GM21825 (cell line): ENCODE data around the gene GOLGA3.
"Not testable (repeated sequence)": the region's sequence is repeated elsewhere in the genome, so short reads cannot be mapped to it uniquely, and the experiment has no call there.

ENCODE experiments used
- ATAC-seq: cut with Tn5 transposase; IDR thresholded peaks from one replicate; pipeline ENCODE4 v1.9.1; 2021; ENCODE audit warnings: mild to moderate bottlenecking, moderate library complexity; ENCODE audit not compliant: unreplicated experiment

The GOLGA3 gene

DNA sequence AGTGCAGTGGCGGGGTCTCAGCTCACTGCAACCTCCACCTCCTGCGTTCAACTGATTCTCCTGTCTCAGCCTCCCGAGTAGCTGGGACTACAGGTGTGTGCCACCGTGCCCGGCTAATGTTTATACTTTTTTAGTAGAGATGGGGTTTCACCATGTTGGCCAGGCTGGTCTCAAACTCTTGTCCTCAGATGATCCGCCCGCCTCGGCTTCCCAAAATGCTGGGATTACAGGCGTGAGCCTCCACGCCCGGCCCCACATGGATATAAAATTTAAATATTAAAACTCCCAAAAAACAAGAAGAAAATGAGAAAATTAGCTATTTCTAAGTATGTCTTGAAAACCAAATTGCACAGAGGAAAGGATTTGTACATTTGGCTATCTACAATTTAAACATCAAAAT, 16.0 kb upstream of the GOLGA3 start:
- not testable (repeated sequence) for ATAC-seq

DNA sequence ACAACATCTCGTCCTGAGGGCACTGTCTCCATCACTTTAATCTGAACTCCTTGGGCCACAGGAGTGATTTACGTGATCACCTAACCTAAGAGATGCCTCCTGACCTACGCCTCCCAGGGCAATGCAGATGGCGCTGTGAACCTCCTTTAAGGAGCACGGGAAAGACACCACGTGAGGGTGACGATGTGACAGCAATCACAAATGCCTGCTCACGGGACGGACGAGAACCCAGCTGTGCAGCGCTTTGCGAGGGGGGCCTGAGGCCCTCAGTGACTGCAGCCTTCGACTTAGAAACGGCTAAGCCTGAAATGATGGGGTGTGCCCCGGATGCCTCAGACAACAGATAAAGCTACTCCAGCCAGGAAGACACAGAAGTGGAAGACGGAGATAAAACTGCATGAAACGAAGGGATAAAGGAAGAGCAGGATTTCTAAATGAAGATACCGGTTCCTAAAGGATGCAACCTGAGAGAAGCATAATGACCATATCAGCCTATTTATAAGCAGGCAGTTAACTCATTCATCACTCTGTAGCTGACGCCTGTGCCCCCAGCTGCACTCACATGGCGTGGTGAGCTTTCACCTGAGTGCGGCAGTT, 13.9 kb upstream of the GOLGA3 start:
- no peak for ATAC-seq

DNA sequence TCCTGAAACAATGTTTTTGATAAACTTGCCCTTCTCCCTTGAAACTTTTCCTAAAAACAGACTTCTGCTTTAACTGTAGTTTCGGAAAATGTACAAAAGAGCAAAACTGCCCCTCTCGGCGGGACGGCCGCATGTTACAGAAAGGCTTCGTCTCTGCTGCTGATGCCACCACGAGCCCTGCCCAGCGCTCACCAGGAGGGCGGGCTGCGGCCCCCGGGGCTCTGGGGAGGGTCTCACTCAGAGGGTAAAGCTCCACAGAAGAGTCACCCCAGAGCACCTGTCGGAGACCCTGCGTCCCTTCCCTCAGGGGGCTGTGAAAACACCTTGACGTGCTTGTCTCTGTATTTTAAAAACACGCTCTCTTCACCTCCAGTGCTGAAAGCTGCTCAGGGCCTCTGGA, 12.5 kb upstream of the GOLGA3 start:
- ATAC-seq, result no peak

DNA sequence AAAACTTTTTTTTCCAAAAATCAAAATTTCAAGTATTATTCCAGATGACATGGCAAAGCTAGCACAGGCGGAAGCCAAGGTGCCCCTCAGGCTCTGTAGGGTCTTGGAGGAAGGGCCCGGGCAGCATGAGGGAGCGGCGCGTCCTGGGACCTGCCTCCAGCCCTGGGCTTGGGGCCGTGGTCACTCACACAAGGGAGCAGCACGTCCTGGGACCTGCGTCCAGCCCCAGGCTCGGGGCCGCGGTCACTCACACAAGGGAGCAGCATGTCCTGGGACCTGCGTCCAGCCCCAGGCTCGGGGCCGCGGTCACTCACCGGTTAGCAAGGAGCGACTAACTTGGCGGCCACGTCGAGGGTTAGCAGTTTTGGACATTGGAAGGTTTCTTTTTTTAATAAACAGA, 11.9 kb upstream of the GOLGA3 start:
- ATAC-seq, result no peak

DNA sequence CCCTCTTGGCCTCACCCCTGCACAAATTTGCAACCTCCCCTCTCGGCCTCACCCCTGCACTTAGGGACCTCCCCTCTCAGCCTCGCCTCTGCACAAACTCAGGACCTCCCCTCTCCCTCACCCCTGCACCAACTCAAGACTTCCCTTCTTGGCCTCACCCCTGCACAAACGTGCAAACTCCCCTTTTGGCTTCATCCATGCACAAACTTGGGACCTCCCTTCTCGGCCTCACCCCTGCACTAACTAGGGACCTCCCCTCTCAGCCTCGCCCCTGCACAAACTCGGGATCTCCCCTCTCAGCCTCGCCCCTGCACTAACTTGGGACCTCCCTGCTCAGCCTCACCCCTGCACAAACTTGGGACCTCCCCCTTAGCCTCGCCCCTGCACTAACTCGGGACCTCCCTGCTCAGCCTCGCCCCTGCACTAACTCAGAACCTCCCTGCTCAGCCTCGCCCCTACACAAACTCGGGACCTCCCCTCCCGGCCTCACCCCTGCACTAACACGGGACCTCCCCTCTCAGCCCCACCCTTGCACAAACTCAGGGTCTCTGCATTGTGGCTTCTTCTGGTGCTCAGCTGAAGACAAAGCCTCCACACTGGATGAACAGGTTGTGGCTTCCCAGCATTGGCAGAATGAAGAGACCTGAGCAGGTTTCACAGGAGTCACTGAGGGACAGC, 11.0 kb upstream of the GOLGA3 start:
- no peak for ATAC-seq

DNA sequence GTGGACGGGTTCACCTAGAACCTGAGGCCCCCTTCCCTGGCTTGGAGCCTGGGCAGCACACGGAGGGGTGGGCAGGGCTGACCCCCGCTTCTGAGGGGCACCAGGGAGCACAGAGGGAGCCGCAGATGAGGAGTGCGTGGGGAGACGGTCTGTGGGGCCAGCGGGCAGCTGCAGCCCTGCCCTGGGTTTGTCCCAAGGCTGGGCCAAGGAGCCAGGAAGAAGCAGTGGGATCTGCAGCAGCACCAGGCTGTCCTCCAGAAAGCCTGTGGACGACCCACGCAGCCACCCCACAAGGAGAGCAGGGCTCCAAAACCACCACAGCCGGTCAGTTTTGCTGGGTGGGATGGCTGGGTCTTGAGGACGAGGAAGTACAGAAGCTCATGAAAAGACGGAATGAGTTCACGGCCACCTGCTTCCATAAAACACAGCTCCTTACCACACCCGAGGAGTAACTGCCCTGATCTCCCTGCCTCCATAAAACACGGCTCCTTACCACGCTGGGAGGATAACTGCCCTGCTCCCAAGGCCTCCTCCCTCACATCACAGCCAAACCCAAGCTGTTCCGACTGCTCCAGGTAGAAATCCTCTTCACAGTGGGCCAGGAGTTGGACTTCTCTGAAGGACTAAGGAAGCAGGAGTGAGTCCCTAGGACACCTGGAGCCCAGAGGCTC, 9.9 kb upstream of the GOLGA3 start:
- no peak for ATAC-seq

DNA sequence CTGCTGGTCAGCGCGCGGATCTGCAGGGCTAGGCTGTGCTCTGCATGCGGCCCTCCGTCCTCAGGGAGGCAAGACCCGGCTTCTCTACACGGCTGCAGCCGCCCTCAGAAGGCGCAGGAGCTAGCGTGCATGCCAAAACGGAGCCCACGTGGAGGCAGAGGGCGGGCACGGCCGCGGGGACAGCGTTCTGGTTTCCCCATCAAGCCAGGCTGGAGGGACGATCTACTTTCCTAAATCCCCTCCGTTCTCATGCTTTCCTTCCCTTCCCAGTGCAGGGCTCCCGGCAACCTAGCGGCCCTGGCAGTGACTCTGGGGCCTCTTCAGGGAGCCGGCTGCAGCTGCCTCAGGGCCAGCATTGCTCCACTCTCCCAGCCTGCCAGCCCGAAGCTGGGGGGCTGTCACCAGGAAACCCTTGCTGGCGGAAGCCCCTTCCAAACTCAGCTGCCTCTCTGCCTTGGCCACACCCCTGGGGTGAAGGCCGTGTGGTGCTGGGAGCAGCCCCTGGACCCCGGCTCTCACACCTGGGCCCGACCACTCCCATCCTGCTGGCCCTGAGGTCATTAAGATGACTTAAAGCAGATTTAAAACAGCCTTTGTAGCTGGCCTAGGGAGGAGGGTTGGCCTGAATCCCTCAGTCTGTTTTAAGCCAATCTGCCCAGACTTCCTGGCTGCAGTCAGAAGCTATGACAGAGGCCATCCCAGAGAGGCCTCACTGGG, 9.2 kb upstream of the GOLGA3 start:
- ATAC-seq, result no peak

DNA sequence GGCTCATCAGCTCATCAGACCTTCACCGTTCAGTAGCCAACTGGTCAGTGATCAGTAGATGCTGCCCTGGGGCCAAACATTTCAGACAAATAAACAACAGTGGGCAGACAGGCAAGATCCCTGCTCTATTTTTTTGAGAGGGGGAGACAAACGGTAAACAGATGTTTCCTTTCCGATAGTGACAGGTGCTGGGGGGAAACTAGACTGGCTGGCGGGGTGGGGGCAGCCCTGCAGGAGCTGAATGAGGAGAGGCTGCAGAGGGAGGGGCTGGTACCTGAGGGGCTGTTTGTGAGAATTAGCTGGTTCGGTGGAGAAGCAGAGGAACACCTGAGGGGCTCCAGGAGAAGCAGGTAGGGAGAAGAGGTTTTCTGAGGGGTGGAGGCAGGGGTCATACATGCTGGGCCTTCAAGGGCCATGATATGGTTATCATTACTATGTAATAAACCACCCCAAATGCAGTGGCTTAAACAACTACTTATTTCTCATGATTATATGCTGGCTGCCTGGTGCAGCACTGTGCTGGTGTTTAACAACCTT, 8.2 kb upstream of the GOLGA3 start:
- no peak for ATAC-seq

DNA sequence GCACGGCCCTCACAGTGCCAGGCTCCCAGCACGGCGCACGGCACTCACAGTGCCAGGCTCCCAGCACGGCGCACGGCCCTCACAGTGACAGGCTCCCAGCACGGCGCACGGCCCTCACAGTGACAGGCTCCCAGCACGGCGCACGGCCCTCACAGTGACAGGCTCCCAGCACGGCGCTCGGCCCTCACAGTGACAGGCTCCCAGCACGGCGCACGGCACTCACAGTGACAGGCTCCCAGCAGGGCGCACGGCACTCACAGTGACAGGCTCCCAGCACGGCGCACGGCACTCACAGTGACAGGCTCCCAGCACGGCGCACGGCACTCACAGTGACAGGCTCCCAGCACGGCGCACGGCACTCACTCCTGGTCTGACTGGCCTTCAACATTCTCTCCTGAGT, 7.6 kb upstream of the GOLGA3 start:
- ATAC-seq, result not testable (repeated sequence)

DNA sequence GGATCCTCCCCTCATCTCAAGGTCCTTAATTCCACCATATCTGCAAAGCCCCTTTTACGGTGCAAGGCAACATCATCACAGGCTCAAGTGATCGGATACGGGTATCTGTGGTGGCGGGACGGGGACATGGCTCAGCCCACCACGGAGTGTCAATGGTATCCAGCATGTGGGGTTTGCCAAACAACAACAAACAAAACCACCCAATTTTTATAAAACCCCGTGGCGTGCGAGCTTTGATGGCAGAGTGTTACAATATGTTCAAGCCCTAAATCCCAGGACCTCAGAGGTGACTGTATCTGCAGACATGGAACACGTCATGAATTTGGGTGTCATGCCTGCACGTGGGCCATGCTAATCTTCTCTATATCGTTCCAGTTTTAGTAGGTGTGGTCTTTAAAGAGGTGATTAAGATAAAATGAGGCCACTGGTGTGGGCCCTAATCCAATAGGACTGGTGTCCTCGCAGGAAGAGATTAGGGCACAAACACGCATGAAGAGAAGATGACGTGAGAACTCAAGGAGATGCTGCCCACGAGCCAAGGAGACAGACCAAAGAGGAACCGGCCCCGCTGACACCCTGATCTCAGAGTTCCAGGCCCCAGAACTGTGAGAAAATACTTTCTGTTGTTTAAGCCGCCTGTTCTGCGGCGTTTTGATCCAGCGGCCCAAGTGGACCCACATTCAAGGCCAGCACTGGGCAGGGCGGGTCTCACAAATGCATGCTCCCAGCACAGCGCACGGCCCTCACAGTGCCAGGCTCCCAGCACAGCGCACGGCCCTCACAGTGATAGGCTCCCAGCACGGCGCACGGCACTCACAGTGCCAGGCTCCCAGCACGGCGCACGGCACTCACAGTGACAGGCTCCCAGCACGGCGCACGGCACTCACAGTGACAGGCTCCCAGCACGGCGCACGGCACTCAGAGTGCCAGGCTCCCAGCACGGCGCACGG, 6.7 kb upstream of the GOLGA3 start:
- no peak for ATAC-seq

DNA sequence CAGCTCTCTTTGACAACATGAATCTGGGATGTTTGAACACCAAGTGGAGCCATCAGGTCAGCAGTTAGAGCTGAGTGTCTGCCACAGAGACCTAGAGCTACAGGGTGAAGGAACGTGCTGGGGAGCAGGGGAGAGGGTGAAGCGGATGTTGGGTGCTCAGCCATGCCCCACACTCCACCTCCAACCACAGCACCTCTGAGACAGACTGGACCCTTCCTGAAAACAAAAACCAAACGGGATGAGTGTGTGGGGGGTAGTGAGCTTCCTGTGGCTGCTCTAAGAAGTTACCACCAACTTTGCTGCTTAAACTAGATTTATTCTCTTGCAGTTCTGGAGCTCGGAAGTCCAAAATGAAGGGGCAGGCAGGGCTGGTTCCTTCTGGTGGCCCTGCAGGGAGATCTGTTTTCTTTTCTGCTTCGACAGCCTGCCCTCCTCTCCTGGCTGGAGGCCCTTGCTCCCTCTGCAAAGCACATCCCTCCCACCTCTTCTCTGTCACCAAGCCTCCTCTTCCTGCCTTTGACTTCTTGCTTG, 5.6 kb upstream of the GOLGA3 start:
- ATAC-seq, result no peak

DNA sequence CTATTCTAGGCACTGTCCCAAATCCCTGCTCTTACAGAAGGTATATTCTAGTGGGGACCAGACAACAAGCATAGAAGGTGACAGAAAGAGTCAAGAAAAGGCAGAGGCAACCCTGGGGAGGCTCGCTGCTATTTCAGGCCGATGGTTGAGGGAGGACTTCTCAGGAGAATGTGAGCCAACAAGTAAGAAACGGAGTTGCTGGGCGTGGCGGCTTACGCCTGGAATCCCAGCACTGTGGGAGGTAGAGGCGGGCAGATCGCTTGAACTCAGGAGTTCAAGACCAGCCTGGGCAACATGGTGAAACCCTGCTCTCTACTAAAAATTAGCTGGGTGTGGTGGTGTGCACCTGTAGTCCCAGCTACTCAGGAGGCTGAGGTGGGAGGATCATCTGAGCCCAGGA, 4.7 kb upstream of the GOLGA3 start:
- ATAC-seq, result no peak

DNA sequence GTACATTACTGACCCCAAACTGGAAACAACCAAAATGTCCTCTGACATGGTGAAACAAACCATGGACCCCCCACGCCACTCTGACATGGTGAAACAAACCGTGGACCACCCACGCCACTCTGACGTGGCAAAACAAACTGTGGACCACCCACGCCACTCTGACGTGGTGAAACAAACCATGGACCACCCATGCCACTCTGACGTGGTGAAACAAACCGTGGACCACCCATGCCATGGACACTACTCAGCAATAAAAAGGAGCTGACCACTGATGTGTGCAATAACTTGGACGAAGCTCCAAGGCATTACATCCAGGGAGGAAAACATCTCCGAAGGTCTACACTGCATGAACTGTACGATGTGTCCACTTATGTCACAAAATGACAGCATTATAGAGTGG, 3.1 kb upstream of the GOLGA3 start:
- ATAC-seq, result no peak

DNA sequence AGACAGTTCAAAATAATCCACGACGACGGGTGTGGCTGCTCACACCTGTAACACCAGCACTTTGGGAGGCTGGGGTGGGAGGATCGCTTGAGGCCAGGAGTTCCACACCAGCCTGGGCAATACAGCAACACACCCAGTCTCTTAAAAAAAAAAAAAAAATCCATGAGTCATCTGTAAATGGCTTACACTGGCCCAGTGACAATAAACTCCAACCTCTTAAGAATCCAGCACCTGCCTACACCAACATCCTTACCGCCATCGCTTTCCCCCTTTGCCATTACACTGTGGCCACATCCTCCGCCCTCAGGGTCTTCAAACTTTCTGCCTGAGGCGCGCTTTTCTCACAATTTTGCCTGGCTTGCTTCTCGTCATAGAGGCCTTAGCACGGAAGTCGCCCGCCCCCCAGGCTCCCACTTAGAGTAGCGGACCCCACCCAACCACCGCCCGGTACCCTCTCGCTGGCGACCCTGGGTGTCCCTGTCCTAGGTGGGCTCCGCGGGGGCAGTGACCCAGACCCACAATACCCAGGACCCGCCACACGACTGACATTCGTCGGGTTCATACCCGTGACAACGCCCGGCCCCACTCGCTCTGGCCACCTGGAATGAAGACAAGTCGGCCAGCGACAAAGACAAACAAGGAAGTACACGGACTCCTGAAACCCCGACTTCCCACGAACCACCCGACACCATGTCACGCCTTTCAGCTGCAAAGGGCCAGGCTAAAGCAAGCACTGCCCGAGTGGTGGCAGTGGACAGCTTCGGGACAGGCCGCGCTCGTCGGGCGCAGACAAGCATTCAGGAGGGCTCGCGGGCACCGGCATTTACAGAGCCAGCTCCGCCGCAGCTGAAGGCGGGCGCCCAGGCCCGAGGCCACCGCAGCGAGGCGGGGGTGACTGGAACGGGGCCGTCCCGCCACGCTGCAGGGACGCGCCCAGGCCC, 636 bp downstream of the GOLGA3 start:
- ATAC-seq, result peak; percentile 17

DNA sequence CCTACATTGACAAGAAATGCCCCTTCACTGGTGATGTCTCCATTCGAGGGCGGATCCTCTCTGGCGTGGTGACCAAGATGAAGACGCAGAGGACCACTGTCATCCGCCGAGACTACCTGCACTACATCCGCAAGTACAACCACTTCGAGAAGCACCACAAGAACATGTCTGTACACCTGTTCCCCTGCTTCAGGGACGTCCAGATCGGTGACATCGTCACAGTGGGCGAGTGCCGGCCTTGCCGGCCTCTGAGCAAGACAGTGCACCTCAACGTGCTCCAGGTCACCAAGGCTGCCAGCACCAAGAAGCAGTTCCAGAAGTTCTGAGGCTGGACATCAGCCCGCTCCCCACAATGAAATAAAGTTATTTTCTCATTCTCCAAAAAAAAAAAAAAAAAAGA, 2.8 kb downstream of the GOLGA3 start:
- ATAC-seq, result no peak

DNA sequence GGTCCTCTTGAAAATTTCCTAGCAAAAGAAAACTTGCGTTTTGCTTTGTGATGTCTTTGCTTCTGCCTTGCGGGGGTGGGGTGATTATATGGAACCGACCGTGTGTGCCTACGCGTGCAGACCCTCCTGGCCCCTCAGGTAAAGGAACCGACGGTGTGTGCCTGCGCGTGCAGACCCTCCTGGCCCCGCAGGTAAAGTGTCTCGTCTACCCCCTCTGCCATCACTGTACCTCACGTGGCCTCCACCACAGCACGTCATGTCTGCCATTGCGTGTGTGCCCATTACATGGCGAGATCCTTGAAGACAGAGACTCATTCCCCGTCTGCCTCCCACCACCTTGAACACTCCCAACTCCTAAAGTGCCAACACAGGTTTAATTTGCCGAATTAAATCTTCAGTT, 3.6 kb downstream of the GOLGA3 start:
- ATAC-seq, result no peak

DNA sequence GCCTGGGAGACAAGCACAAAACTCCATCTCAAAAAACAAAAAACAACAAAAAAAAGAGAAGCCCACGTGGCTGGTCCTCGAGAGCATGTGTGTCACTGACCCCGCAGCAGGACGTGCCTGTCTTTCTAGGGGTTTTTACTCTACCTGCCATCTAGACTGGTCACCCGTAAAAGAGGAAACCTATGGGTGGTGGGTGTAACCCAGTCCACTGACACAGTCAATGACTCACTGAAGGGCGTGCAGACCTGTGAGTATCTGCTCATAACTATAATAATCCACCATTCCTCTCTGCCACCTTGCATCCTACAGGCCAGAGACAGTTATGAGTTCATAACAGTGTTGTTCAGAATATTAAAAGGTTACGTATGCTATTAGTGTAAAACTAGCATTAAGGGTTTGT, 4.6 kb downstream of the GOLGA3 start:
- ATAC-seq, result no peak

DNA sequence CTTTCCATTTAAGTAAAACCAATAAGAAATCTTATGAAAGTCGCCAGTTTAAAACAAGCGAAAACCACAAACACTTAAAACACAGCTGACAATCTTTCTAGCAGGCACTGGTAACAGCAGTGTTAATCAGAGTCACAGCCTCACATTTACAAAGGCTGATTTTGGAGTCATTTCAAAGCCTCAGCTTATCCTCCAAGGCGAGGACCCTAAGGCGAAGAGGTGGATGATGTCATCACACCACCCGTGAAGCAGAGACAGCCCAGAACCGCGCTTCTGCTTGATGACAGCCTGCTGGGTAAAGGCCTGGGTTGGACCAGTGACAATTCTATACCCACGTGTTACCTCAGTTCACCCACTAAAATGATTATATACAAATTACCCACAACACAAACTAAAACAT, 10.1 kb downstream of the GOLGA3 start:
- ATAC-seq, result no peak

DNA sequence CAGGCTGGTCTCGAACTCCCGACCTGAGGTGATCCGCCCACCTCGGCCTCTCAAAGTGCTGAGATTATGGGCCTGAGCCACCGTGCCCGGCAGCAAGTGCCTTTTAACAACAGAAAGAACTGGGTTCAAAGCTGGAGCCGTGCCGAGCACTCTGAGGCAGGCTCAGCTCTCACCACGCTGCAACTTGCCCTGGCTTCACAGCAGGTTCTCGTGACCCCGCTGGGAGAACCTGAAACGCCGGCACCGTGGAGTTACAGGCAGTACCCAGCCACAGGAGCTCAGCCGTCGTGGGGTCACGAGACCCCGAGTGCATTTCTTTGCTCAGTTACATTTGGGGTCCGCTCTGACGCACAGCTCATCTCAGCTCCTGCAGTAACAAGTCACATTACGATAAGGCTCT, 14.4 kb downstream of the GOLGA3 start:
- ATAC-seq, result no peak
